ENCODE measurements around the gene CLCN3.

- TF ChIP-seq CTCF (IDR thresholded peaks at IDR 0.05), result no peak
- TF ChIP-seq EP300 (IDR thresholded peaks at IDR 0.05), result no peak
- TF ChIP-seq POLR2A (IDR thresholded peaks at IDR 0.05), result no peak
Measured at GRCh38 chr4:169640261-169640870, 20.0 kb downstream of the CLCN3 start.
